Kidney epithelial cell (primary cell): ENCODE measurements around the gene PATE3. TPM values are rescaled to one million over a fixed set of nuclear protein-coding genes. Genes with fewer than 3 reads are reported as not detected.

Experiments
- DNase-seq: peaks from one replicate; pipeline ENCODE4 v3.0.0-alpha.2; 2010; ENCODE audit warnings: low read depth
- H3K27me3 ChIP-seq: 2 replicates; pipeline ENCODE4 v1.6.0; 2011; ENCODE audit warnings: low read length; ENCODE audit not compliant: control insufficient read depth, insufficient read depth
- H3K36me3 ChIP-seq: 2 replicates; pipeline ENCODE4 v1.5.1; 2011; ENCODE audit warnings: low read length; ENCODE audit not compliant: control insufficient read depth, insufficient read depth
- H3K4me3 ChIP-seq: 2 replicates; pipeline ENCODE4 v1.5.1; 2011; ENCODE audit warnings: low read depth, mild to moderate bottlenecking, control low read depth, low read length
- total RNA-seq: library from RNA; depleted of rRNA; stranded (reverse); fragments of >200 nt; gene quantifications from 2 replicates; pipeline ENCODE4 v1.2.3, GENCODE V29; 2015
- TF ChIP-seq, protein P1 (sequence below): IDR thresholded peaks from 2 replicates; pipeline ENCODE4 v1.5.1; 2011; ENCODE audit warnings: mild to moderate bottlenecking, moderate library complexity, low read length, control low read depth, inconsistent platforms; ENCODE audit not compliant: insufficient read depth, poor library complexity, severe bottlenecking

Gene PATE3
- total RNA-seq, 1 donor from 2014 or later, result not detected

DNA sequence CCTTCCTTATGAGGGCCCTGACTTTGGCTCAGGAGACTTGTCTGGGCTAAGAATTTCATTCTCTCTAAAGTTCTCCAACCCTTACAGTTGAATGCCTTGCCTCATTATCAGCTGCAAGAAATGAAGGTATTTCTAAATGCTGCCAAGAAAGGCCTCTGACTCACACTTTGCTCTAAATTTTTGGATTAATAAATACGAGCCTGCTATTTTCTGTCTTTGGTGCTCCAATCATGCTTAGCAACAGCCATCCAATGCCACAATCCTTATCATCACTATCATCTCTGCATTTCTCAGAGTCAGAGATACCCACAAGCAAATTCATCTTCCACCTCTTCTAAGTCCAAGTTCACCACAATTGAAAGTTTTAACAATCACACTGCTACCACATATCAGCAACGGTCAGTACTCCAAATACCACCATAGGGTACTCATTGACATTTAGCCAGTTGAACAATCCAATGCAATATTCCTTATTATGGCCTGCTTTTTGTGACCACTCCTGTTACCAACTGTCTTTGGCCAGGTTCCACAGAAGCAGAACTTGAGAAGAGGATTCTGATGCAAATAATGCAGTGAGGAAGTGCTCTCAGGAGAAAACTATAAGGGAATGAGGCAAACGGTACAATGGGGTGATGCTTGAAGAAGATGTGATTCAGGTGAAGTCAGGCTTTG is 15.0 kb upstream of the PATE3 start:
- H3K4me3 ChIP-seq, result no peak overlapping the region
- no peak for DNase-seq
- no peaks in the 10 kb centered on the region for H3K27me3 ChIP-seq
- TF ChIP-seq, protein P1, sequence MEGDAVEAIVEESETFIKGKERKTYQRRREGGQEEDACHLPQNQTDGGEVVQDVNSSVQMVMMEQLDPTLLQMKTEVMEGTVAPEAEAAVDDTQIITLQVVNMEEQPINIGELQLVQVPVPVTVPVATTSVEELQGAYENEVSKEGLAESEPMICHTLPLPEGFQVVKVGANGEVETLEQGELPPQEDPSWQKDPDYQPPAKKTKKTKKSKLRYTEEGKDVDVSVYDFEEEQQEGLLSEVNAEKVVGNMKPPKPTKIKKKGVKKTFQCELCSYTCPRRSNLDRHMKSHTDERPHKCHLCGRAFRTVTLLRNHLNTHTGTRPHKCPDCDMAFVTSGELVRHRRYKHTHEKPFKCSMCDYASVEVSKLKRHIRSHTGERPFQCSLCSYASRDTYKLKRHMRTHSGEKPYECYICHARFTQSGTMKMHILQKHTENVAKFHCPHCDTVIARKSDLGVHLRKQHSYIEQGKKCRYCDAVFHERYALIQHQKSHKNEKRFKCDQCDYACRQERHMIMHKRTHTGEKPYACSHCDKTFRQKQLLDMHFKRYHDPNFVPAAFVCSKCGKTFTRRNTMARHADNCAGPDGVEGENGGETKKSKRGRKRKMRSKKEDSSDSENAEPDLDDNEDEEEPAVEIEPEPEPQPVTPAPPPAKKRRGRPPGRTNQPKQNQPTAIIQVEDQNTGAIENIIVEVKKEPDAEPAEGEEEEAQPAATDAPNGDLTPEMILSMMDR, result no peak
- no peaks in the 10 kb centered on the region for H3K36me3 ChIP-seq

DNA sequence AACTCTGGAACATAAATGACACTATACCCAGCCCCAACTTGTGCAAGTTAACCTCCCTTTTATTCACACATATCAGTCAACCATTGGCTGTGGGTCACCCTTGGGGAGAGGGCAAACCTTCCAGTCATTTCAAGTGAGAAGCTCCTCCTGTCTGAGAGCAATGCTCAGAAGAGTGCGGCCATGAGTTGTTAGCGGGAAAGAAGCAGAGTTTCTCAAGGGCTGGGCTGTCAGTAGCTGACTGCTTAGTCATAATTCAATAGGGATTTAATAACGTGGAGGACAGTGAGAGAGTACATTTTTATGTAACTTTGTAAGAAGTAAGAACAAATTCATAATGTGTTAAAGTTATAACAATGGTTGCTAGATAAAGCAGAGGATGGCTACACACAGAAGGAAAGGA is 14.4 kb upstream of the PATE3 start:
- Histone ChIP-seq H3K27me3 (no peaks in the 10 kb centered on the region), H3K36me3 (no peaks in the 10 kb centered on the region), H3K4me3 (no peak overlapping the region)
- TF ChIP-seq, protein P1, result no peak
- DNase-seq, result no peak

GRCh38 chr11:125777309-125777708 is 10.6 kb upstream of the PATE3 start:
- TF ChIP-seq, protein P1, result no peak

DNA sequence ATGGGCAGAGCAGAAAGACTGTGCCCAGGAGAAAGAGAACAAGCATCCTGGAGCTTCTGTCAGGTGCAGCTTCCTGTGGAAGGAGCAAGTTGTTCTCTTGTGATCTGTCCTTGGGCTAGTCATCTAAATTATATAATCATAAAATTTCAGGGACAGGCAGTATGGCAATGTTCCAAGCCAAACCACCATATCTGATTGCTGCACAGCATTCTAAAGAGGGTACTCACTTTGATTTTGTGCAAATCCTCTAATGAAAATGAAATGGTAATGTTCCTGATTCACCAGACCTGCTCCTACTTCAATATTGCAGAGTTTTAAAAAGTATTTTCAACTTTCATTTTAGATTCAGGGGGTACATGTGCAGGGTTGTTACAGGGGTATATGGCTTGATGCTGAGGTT is 9.2 kb upstream of the PATE3 start, which contains the start of gene PATE2:
TSS of gene PATE2 (minus strand) at position 101 of the 400 bp plus-strand sequence. CDS start at position 46, 55 bp downstream.
- no peaks in the 10 kb centered on the region for H3K36me3 ChIP-seq
- DNase-seq, result no peak
- no peak within 1 kb of the TSS for H3K4me3 ChIP-seq
- H3K27me3 ChIP-seq, result no peaks in the 10 kb centered on the region
- TF ChIP-seq, protein P1, result no peak

More at GRCh38 chr11:125777309-125777708, 10.6 kb upstream of the PATE3 start:
- no peak for DNase-seq
- Histone ChIP-seq H3K4me3 (no peak overlapping the region), H3K36me3 (no peaks in the 10 kb centered on the region), H3K27me3 (no peaks in the 10 kb centered on the region)

- no peaks in the 10 kb centered on the region for H3K36me3 ChIP-seq
- no peak overlapping the region for H3K4me3 ChIP-seq
- no peak for DNase-seq
- TF ChIP-seq, protein P1, result no peak
- H3K27me3 ChIP-seq, result no peaks in the 10 kb centered on the region
These were observed 3.2 kb upstream of the PATE3 start for GRCh38 chr11:125784678-125785077.

DNA sequence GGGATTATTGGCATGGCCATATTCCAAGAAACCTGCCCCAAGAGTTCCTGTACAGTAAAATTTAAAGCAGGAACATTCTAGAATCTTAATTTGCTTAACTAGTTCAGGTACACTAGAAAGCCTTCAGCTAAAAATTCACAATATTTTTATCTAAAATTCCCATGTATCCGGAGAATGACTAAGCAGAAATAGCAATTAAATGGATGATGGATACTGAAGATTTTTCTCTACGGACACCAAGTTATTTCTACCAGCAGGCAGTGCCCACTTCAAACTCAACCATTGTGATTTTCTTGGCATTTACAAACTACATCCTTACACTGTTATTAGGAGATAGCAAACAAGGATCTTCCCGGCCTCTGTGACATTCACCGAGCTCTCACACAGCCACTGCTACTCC is 2.9 kb downstream of the PATE3 start:
- no peak for DNase-seq
- TF ChIP-seq, protein P1, result no peak
- no peaks in the 10 kb centered on the region for H3K36me3 ChIP-seq
- no peaks in the 10 kb centered on the region for H3K27me3 ChIP-seq
- no peak overlapping the region for H3K4me3 ChIP-seq
